ENCODE data around the gene KLK7.

Gene KLK7

GRCh38 chr19:50964266-50964665, 19.5 kb downstream of the KLK7 start:
- no peaks in the 10 kb centered on the region for H3K36me3 ChIP-seq (ENCODE audit: insufficient read depth, low read length)
- H2AFZ ChIP-seq (ENCODE audit: low read depth, low read length), result no peak overlapping the region
- peaks cover 2% of the 10 kb centered on the region for H3K4me1 ChIP-seq (ENCODE audit: insufficient read depth, low read length)
- H3K4me3 ChIP-seq (ENCODE audit: low read length), result no peak overlapping the region
- no peaks in the 10 kb centered on the region for H3K9me3 ChIP-seq (ENCODE audit: low read length)
- peaks cover 6% of the 10 kb centered on the region for H3K27me3 ChIP-seq (ENCODE audit: insufficient read depth, low read length)

GRCh38 chr19:50963381-50963780, 20.3 kb downstream of the KLK7 start:
- no peaks in the 10 kb centered on the region for H3K36me3 ChIP-seq (ENCODE audit: insufficient read depth, low read length)
- H3K4me1 ChIP-seq (ENCODE audit: insufficient read depth, low read length), result no peaks in the 10 kb centered on the region
- no peaks in the 10 kb centered on the region for H3K9me3 ChIP-seq (ENCODE audit: low read length)
- no peak overlapping the region for H3K4me3 ChIP-seq (ENCODE audit: low read length)
- H3K27me3 ChIP-seq (ENCODE audit: insufficient read depth, low read length), result peaks cover 6% of the 10 kb centered on the region
- no peak overlapping the region for H2AFZ ChIP-seq (ENCODE audit: low read depth, low read length)

GRCh38 chr19:50962245-50962644, 21.5 kb downstream of the KLK7 start:
- peaks cover 6% of the 10 kb centered on the region for H3K27me3 ChIP-seq (ENCODE audit: insufficient read depth, low read length)
- no peaks in the 10 kb centered on the region for H3K4me1 ChIP-seq (ENCODE audit: insufficient read depth, low read length)
- no peak overlapping the region for H3K4me3 ChIP-seq (ENCODE audit: low read length)
- no peaks in the 10 kb centered on the region for H3K9me3 ChIP-seq (ENCODE audit: low read length)
- H2AFZ ChIP-seq (ENCODE audit: low read depth, low read length), result no peak overlapping the region
- H3K36me3 ChIP-seq (ENCODE audit: insufficient read depth, low read length), result no peaks in the 10 kb centered on the region

DNA sequence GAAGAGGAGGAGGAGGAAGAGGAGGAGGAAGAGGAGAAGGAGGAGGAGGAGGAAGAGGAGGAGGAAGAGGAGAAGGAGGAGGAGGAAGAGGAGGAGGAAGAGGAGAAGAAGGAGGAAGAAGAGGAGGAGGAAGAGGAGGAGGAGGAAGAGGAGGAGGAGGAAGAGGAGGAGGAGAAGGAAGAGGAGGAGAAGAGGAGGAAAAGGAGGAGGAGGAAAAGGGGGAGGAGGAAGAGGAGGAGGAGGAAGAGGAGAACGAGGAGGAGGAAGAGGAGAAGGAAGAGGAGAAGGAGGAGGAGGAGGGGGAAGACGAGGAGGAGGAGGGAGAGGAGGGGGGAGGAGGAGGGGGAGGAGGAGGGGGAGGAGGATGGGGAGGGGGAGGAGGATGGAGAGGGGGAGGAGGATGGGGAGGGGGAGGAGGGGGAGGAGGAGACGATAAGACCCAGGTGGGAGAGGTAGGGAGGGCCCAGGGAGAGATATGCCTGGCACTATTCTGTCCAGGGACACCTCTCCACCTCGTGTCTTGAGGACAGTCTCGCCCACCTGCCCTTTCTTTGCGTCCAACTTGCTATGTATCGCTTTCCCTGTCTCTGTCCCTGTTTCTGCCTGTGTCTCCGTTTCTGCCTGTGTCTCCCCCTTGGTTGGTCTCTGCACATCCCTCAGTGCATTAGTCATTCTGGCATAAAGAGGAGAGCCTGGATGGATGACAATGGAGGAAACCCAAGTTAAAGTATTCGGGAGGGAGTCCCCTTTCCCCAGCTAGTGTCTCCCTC, 23.8 kb downstream of the KLK7 start:
- Histone ChIP-seq H2AFZ (ENCODE audit: low read depth, low read length) (no peak overlapping the region), H3K27me3 (ENCODE audit: insufficient read depth, low read length) (peaks cover 5% of the 10 kb centered on the region), H3K4me1 (ENCODE audit: insufficient read depth, low read length) (no peaks in the 10 kb centered on the region), H3K9me3 (ENCODE audit: low read length) (no peaks in the 10 kb centered on the region), H3K4me3 (ENCODE audit: low read length) (no peak overlapping the region), H3K36me3 (ENCODE audit: insufficient read depth, low read length) (no peaks in the 10 kb centered on the region)

- peaks cover 5% of the 10 kb centered on the region for H3K27me3 ChIP-seq (ENCODE audit: insufficient read depth, low read length)
- H3K4me1 ChIP-seq (ENCODE audit: insufficient read depth, low read length), result no peaks in the 10 kb centered on the region
- H3K9me3 ChIP-seq (ENCODE audit: low read length), result no peaks in the 10 kb centered on the region
- no peak overlapping the region for H3K4me3 ChIP-seq (ENCODE audit: low read length)
- H3K36me3 ChIP-seq (ENCODE audit: insufficient read depth, low read length), result no peaks in the 10 kb centered on the region
- H2AFZ ChIP-seq (ENCODE audit: low read depth, low read length), result no peak overlapping the region
These were observed 26.1 kb downstream of the KLK7 start for GRCh38 chr19:50957587-50957986.

- Histone ChIP-seq H2AFZ (ENCODE audit: low read depth, low read length) (no peak within 1 kb of the TSS), H3K36me3 (ENCODE audit: insufficient read depth, low read length) (no peaks in the 10 kb centered on the region), H3K27me3 (ENCODE audit: insufficient read depth, low read length) (peaks cover 5% of the 10 kb centered on the region), H3K4me1 (ENCODE audit: insufficient read depth, low read length) (no peaks in the 10 kb centered on the region), H3K9me3 (ENCODE audit: low read length) (no peaks in the 10 kb centered on the region), H3K4me3 (ENCODE audit: low read length) (no peak within 1 kb of the TSS)
These were observed 30.8 kb downstream of the KLK7 start, which contains the start of gene KLK5 for GRCh38 chr19:50952910-50953309. Gene KLK5, minus strand, starts transcription at chr19:50953038. Its CDS starts 381 bp downstream, at chr19:50952657.

- no peak overlapping the region for H3K4me3 ChIP-seq (ENCODE audit: low read length)
- H3K36me3 ChIP-seq (ENCODE audit: insufficient read depth, low read length), result no peaks in the 10 kb centered on the region
- peaks cover 3% of the 10 kb centered on the region for H3K27me3 ChIP-seq (ENCODE audit: insufficient read depth, low read length)
- no peaks in the 10 kb centered on the region for H3K4me1 ChIP-seq (ENCODE audit: insufficient read depth, low read length)
- H2AFZ ChIP-seq (ENCODE audit: low read depth, low read length), result no peak overlapping the region
- no peaks in the 10 kb centered on the region for H3K9me3 ChIP-seq (ENCODE audit: low read length)
These were observed 33.9 kb downstream of the KLK7 start for GRCh38 chr19:50949861-50950260.

- H3K36me3 ChIP-seq (ENCODE audit: insufficient read depth, low read length), result no peaks in the 10 kb centered on the region
- H3K4me3 ChIP-seq (ENCODE audit: low read length), result no peak overlapping the region
- H3K9me3 ChIP-seq (ENCODE audit: low read length), result no peaks in the 10 kb centered on the region
- H2AFZ ChIP-seq (ENCODE audit: low read depth, low read length), result no peak overlapping the region
- no peaks in the 10 kb centered on the region for H3K4me1 ChIP-seq (ENCODE audit: insufficient read depth, low read length)
- H3K27me3 ChIP-seq (ENCODE audit: insufficient read depth, low read length), result no peaks in the 10 kb centered on the region
These were observed 36.6 kb downstream of the KLK7 start for GRCh38 chr19:50947123-50947522.

DNA sequence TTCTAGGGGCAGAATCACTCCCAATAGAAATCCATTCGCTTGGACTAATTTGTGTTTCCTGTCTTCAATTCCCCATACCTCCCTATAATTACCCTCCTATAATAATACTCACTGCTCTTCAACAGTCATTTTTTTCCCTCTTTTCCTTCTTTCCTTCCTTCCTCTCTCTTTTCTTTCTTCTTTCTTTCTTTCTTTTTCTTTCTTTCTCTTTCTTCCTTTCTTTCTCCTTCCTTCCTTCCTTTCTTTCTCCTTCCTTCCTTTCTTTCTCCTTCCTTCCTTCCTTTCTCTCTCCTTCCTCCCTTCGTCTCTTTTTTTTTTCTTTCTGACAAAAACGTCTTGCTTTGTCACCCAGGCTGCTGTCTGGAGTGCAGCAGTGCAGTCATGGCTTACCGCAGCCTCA, 38.9 kb downstream of the KLK7 start:
- H3K9me3 ChIP-seq (ENCODE audit: low read length), result no peaks in the 10 kb centered on the region
- no peak overlapping the region for H2AFZ ChIP-seq (ENCODE audit: low read depth, low read length)
- H3K4me1 ChIP-seq (ENCODE audit: insufficient read depth, low read length), result no peaks in the 10 kb centered on the region
- no peak overlapping the region for H3K4me3 ChIP-seq (ENCODE audit: low read length)
- no peaks in the 10 kb centered on the region for H3K36me3 ChIP-seq (ENCODE audit: insufficient read depth, low read length)
- H3K27me3 ChIP-seq (ENCODE audit: insufficient read depth, low read length), result no peaks in the 10 kb centered on the region

DNA sequence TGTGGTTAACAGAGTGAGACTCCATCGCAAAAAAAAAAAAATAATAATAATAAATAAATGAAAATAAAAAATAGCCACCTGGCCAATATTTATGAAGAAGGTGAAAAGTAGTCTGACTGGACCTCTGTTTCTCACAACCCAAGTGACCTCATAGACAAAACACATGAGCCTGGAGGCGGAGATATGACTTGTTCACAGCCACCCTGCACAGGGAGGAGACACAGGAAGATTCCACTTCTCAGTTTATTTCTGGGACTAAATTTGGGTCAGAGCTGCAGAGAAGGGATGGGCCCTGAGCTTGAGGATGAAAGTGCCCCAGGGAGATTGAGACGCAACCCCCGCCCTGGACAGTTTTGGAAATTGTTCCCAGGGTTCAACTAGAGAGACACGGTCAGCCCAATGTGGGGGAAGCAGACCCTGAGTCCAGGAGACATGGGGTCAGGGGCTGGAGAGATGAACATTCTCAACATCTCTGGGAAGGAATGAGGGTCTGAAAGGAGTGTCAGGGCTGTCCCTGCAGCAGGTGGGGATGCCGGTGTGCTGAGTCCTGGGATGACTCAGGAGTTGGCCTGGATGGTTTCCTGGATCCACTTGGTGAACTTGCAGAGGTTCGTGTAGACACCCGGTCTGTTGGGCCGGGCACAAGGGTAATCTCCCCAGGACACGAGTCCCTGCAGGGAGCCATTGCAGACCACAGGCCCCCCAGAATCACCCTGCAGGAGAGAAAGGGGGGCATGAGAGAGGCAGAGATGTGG, 40.5 kb downstream of the KLK7 start:
- H3K4me3 ChIP-seq (ENCODE audit: low read length), result no peak overlapping the region
- no peaks in the 10 kb centered on the region for H3K36me3 ChIP-seq (ENCODE audit: insufficient read depth, low read length)
- no peak overlapping the region for H2AFZ ChIP-seq (ENCODE audit: low read depth, low read length)
- H3K27me3 ChIP-seq (ENCODE audit: insufficient read depth, low read length), result no peaks in the 10 kb centered on the region
- no peaks in the 10 kb centered on the region for H3K9me3 ChIP-seq (ENCODE audit: low read length)
- no peaks in the 10 kb centered on the region for H3K4me1 ChIP-seq (ENCODE audit: insufficient read depth, low read length)

DNA sequence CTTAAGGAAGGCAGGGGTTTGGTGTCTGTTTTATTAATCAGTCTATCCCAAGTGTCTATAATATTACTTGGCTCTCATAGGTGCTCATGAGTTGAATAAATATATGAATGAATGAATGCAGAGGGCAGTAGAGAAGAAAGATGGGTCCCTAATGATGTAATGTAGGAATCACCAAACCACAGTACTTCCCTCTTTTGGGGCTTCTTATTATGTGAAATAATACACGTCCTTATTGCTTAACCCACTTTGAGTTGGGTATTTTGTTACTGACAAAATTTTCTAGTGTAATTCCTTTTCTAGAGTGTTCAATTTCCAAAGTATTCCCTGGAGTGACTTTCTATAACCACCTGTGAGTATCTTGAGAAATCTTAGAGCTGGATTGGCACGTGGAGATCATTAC, 44.1 kb downstream of the KLK7 start:
- Histone ChIP-seq H3K4me1 (ENCODE audit: insufficient read depth, low read length) (no peaks in the 10 kb centered on the region), H3K9me3 (ENCODE audit: low read length) (no peaks in the 10 kb centered on the region), H3K27me3 (ENCODE audit: insufficient read depth, low read length) (no peaks in the 10 kb centered on the region), H3K4me3 (ENCODE audit: low read length) (no peak overlapping the region), H2AFZ (ENCODE audit: low read depth, low read length) (no peak overlapping the region), H3K36me3 (ENCODE audit: insufficient read depth, low read length) (no peaks in the 10 kb centered on the region)

- no peaks in the 10 kb centered on the region for H3K4me1 ChIP-seq (ENCODE audit: insufficient read depth, low read length)
- no peaks in the 10 kb centered on the region for H3K27me3 ChIP-seq (ENCODE audit: insufficient read depth, low read length)
- H2AFZ ChIP-seq (ENCODE audit: low read depth, low read length), result no peak overlapping the region
- H3K36me3 ChIP-seq (ENCODE audit: insufficient read depth, low read length), result no peaks in the 10 kb centered on the region
- no peak overlapping the region for H3K4me3 ChIP-seq (ENCODE audit: low read length)
- H3K9me3 ChIP-seq (ENCODE audit: low read length), result no peaks in the 10 kb centered on the region
These were observed 50.1 kb downstream of the KLK7 start for GRCh38 chr19:50933640-50934039.

DNA sequence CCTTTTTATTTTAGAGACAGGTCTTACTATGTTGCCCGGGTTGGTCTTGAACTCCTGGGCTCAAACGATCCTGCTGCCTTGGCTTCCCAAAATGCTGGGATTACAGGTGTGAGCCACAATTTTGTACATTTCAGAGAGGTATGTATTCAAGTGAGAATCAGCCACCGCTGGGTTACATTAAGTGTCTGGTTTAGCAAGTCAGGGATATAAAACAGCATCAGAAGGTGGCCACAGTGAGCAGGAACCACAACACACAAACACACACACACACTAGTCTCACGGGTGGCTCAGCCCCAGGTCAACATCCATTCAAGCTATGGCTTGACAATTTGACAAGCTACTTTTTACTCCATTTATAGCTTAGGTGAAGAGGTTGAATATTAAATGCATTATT, 51.0 kb downstream of the KLK7 start:
- no peak overlapping the region for H3K4me3 ChIP-seq (ENCODE audit: low read length)
- no peaks in the 10 kb centered on the region for H3K36me3 ChIP-seq (ENCODE audit: insufficient read depth, low read length)

More for the DNA sequence above, 51.0 kb downstream of the KLK7 start:
- Histone ChIP-seq H2AFZ (ENCODE audit: low read depth, low read length) (no peak overlapping the region), H3K9me3 (ENCODE audit: low read length) (no peaks in the 10 kb centered on the region), H3K4me1 (ENCODE audit: insufficient read depth, low read length) (no peaks in the 10 kb centered on the region), H3K27me3 (ENCODE audit: insufficient read depth, low read length) (no peaks in the 10 kb centered on the region)
